CD4-positive, alpha-beta T cell treated with Interleukin-10 for 1 hour (primary cell): ENCODE measurements around the gene ATP2B2.

ENCODE experiments used
- DNase-seq: peaks from one replicate; pipeline ENCODE4 v3.0.0-alpha.2; 2020

The ATP2B2 gene

GRCh38 chr3:10289787-10290355, 215.5 kb downstream of the ATP2B2 start:
- DNase-seq = no peak

GRCh38 chr3:10289077-10289476, 216.3 kb downstream of the ATP2B2 start:
- DNase-seq = no peak

- no peak for DNase-seq
These were observed 216.8 kb downstream of the ATP2B2 start for GRCh38 chr3:10288575-10288960.

GRCh38 chr3:10287936-10288574, 217.3 kb downstream of the ATP2B2 start:
- no peak for DNase-seq

DNA sequence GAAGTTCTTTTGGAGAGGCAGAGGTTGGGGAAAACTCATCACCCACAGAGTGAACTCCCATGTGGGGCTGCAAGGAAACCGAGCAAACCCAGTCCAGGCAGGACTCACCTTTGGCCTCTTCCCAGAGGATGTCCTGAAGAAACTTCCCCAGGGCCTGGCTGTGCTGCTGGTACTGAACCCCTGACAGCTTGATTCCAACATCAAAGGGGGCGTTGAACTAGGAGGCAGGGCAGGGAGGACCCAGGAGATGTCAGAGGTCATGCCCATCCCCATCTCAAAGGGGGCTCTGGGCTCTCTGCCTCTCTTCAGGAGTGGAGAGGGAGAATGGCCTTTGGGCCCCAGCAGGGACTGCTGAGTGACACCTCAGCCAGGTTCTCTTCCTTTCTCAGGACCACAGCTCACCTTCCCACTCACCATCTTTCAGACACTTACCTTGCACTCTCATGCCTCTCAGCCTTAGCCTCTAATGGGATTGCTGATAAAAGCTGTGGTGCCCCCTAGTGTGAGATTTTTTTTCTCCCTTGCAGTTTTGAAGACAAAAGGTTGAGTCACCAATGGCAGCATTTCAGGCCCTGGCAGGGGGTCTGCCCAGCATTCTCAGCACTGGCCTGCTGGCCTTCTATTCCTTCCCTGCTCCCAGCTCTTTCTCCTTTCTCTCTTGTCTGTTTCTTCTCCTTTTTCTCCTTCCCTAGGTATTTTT, 218.6 kb downstream of the ATP2B2 start:
- peak; percentile 71 for DNase-seq

GRCh38 chr3:10286133-10286524, 219.3 kb downstream of the ATP2B2 start:
- DNase-seq = no peak

DNA sequence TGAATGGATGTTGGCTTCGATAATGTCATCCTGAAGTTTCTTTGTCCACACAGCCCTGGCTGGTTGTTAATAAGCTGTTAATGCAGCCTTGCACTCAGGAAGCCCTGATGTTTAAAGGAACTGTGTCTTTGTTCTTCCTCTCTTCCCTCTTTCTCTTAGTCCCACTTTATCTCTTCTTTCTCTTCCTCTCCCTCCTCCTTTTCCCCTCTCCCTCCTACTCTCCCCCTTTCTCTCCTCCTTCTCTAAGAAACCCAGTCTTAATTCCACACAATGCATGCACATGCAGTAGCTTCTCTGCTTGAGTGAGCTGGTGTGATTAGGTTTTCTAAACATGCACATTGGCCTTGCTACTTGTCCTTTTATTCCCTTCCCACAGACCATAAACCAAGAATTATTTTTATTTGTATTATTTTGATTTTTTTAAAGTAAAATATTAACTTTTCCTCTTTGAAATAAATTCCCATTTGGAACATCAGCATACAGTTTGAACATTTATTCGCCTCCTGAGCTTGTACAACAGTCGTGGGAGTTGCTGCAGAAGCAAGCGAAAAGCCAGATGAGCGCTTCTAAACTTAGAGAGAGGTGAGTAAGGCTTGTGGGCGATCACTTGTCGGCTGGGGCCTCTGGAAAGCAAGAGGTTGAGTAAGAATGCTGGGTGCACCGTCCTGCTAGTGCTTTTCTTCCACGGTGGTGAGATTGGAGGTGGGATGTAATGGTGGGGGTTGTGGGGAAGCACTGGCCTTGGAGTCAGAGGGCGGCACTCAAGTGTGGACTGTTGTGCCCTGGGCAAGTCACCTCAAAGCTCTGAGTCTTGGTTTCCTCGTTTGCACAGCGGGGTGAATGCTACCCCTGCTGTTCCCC, 219.9 kb downstream of the ATP2B2 start:
- DNase-seq = no peak

GRCh38 chr3:10284496-10284895, 220.9 kb downstream of the ATP2B2 start:
- DNase-seq = peak; percentile 75

- no peak for DNase-seq
These were observed 221.7 kb downstream of the ATP2B2 start for GRCh38 chr3:10283638-10284037.

DNA sequence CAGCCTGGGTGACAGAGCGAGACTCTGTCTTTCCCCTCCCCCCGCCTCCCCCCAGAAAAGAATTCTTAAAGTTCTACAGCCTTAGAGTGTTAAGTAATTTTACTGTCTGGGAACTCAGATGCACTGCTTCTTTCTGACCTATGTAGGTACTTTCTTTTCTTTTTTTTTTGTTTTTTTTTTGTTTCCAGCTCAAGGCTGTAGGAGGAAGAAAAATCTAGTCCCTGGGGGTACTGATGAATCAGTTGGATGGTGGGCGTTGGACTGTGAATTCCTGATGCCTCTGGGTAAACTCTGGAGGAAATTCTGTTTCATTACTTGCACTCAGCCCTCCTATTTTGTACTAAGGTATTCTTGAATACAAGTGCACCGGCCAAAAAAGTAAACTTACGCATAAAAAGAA, 223.4 kb downstream of the ATP2B2 start:
- DNase-seq = no peak

GRCh38 chr3:10280571-10280970, 224.8 kb downstream of the ATP2B2 start:
- DNase-seq = no peak

DNA sequence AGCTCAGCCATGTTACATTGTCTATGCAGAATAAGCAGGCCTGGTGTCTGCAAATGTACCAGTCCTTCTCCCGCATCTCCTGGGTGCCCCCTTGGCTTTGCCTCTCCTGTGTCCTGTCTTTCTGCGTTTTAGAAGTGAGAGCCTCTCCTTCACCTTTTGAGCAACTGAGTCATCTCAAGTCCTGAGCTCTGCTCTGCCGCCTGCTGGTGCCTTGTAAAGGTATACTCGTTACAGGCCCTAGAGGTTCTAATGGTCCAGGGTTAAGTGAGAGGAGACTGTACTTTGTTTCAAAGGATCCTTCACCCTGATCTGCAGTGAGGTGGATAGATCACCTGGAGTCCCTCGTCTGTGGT, 225.2 kb downstream of the ATP2B2 start:
- DNase-seq = no peak

DNA sequence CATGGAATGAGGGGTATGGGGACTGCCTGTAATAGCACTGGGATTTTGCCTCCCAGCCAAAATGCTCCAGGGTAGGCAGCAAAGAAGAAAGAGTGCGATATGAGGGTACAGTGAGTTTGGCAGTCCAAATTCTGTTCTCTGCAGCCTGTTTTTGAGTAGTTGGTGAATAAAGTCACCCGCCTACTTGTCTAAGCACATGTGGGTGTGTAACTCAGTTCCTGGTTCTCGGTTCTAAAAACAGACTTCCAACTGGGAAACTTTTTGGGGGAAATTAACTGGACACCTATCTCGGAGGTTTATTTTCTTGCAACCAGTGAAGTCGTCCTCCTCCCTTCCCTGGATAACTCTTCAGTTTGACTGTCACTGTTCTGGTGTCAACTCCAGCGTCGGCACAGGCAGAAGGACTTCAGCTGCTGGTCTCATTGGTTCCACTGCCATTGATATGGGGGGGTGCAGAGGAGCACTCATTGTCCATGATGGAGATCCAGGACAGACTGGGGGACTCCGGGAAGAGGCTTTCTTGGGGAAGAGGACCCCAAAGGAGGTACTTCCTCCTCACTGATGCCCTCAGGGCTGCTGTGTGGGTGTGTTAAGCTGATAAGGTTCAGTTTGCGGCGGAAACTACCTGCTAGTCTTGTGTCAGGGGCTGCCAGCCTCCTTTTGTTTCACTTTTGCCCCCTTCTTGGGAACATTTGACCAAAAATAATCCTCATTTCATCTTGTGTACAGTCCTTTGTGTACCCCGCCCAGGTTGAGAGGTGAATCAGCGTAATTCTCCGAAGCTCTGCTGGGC, 225.8 kb downstream of the ATP2B2 start:
- DNase-seq = no peak

GRCh38 chr3:10278501-10278900, 226.9 kb downstream of the ATP2B2 start:
- no peak for DNase-seq

DNA sequence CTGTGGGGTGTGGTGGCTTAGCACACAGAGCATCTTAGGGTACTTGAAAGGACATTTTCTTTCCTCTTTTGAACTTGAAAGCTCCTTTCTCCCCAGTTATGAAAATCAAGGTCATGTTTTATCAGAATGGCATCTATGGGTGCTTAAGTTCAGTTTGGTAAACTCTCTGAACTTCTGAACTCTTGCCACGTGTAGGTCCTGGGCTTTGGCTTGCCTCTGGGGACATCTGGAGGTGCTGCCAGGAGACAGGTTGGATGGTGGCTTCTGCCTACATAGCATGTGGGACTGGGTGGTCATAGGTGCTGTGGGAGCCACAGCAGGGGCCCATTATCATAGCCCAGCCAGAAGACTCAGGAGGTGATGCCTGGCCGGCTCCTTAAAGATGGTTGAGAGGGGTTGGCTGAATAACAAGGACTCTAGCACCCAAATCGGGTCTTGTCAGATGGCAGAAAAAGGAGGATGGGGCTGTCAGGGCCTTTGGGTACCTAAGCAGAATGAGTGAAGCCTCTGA, 228.2 kb downstream of the ATP2B2 start:
- DNase-seq = no peak

- no peak for DNase-seq
These were observed 230.8 kb downstream of the ATP2B2 start for GRCh38 chr3:10274601-10275000.
